OCI-LY7 (cell line): ENCODE results near the gene HAPLN3.

Experiments
- CTCF ChIP-seq: fragments of 200-600 bp; sonication (generic); conservative IDR thresholded peaks from 2 replicates; pipeline ENCODE4 v1.5.1; 2014; ENCODE audit warnings: mild to moderate bottlenecking, antibody characterized with exemption, low read length, moderate library complexity, mixed read lengths
- EZH2phosphoT487 ChIP-seq: fragments of 200-600 bp; sonication (generic); IDR thresholded peaks from 2 replicates; pipeline ENCODE4 v1.6.1; 2018; ENCODE audit warnings: low read depth, borderline replicate concordance, mild to moderate bottlenecking, mixed run types, antibody characterized with exemption, low read length, moderate library complexity, mixed read lengths

GRCh38 chr15:88838667-88839066 is 56.7 kb downstream of the HAPLN3 start:
- TF ChIP-seq CTCF: no peak
- TF ChIP-seq EZH2phosphoT487: no peak
